Measurements from ENCODE around the gene TAC4.

The TAC4 gene

GRCh38 chr17:49872754-49873377, 25.0 kb upstream of the TAC4 start:
- no peak for DNase-seq

GRCh38 chr17:49871211-49871610, 23.3 kb upstream of the TAC4 start:
- no peak for DNase-seq

- DNase-seq: no peak
Measured at GRCh38 chr17:49870298-49870697, 22.4 kb upstream of the TAC4 start.

GRCh38 chr17:49869038-49869374, 21.1 kb upstream of the TAC4 start:
- no peak for DNase-seq

- DNase-seq: no peak
Measured at GRCh38 chr17:49866882-49867413, 19.1 kb upstream of the TAC4 start.

GRCh38 chr17:49866019-49866380, 18.1 kb upstream of the TAC4 start:
- DNase-seq: no peak

- DNase-seq: no peak
Measured at GRCh38 chr17:49862781-49863331, 15.0 kb upstream of the TAC4 start.

- DNase-seq: peak; percentile 61 to 62
Measured at GRCh38 chr17:49861150-49861884, 13.4 kb upstream of the TAC4 start.

- no peak for DNase-seq
Measured at GRCh38 chr17:49859991-49860953, 12.4 kb upstream of the TAC4 start.

GRCh38 chr17:49858796-49859195, 10.9 kb upstream of the TAC4 start:
- DNase-seq: no peak

- no peak for DNase-seq
Measured at GRCh38 chr17:49854126-49854525, 6.3 kb upstream of the TAC4 start.

- no peak for DNase-seq
Measured at GRCh38 chr17:49853470-49854015, 5.7 kb upstream of the TAC4 start.

GRCh38 chr17:49851387-49852291, 3.8 kb upstream of the TAC4 start:
- peak; percentile 66 to 75 for DNase-seq

- DNase-seq: no peak
Measured at GRCh38 chr17:49850772-49851386, 3.0 kb upstream of the TAC4 start.

- no peak for DNase-seq
Measured at GRCh38 chr17:49850218-49850610, 2.3 kb upstream of the TAC4 start.

GRCh38 chr17:49848739-49849138, 870 bp upstream of the TAC4 start:
- DNase-seq: no peak

GRCh38 chr17:49846938-49847712, 744 bp downstream of the TAC4 start:
- DNase-seq: no peak

- DNase-seq: no peak
Measured at GRCh38 chr17:49845321-49845720, 2.5 kb downstream of the TAC4 start.

GRCh38 chr17:49843774-49844350, 4.0 kb downstream of the TAC4 start:
- peak in 1 of 2 donors; percentile 19 for DNase-seq

- DNase-seq: no peak
Measured at GRCh38 chr17:49842846-49843245, 5.0 kb downstream of the TAC4 start.
